ENCODE data around the gene C19orf81. TPM values are rescaled to one million over a fixed set of nuclear protein-coding genes. Genes with fewer than 3 reads are reported as not detected.

C19orf81 gene
- total and polyA plus RNA-seq, 4 donors: 1.4 to 7.1 (median 6.2) TPM

- H3K27ac ChIP-seq (ENCODE audit: low read depth, low read length): no peak overlapping the region
- H3K4me1 ChIP-seq (ENCODE audit: control insufficient read depth, insufficient read depth, low read length): peaks cover 22% of the 10 kb centered on the region
- peaks cover 9% of the 10 kb centered on the region for H3K27me3 ChIP-seq (ENCODE audit: control insufficient read depth, insufficient read depth, low read length)
- H3K36me3 ChIP-seq (ENCODE audit: control insufficient read depth, insufficient read depth, low read length): peaks cover 6% of the 10 kb centered on the region
- no peaks in the 10 kb centered on the region for H3K9me3 ChIP-seq (ENCODE audit: control insufficient read depth, insufficient read depth, low read length)
- no CpG with 5 or more reads among the region's 2 CpGs for WGBS (ENCODE audit: insufficient coverage)
- no peak for DNase-seq (ENCODE audit: low read depth in 4 of 6, low spot score in 6 of 6)
- H3K4me3 ChIP-seq (ENCODE audit: low read depth, low read length): no peak overlapping the region
These were observed 8.9 kb upstream of the C19orf81 start for GRCh38 chr19:50640368-50640767.

GRCh38 chr19:50644315-50644915 is 4.8 kb upstream of the C19orf81 start:
- no peaks in the 10 kb centered on the region for H3K36me3 ChIP-seq (ENCODE audit: control insufficient read depth, insufficient read depth, low read length)
- no peak overlapping the region for H3K27ac ChIP-seq (ENCODE audit: low read depth, low read length)
- H3K4me3 ChIP-seq (ENCODE audit: low read depth, low read length): no peak overlapping the region
- 40% methylated on average over 1 of the region's 1 CpG for WGBS (ENCODE audit: insufficient coverage)
- peaks cover 9% of the 10 kb centered on the region for H3K4me1 ChIP-seq (ENCODE audit: control insufficient read depth, insufficient read depth, low read length)
- no peak for DNase-seq (ENCODE audit: low read depth in 4 of 6, low spot score in 6 of 6)
- peaks cover 2% of the 10 kb centered on the region for H3K27me3 ChIP-seq (ENCODE audit: control insufficient read depth, insufficient read depth, low read length)
- H3K9me3 ChIP-seq (ENCODE audit: control insufficient read depth, insufficient read depth, low read length): no peaks in the 10 kb centered on the region

GRCh38 chr19:50645107-50645506 is 4.1 kb upstream of the C19orf81 start:
- 69% methylated on average over 6 of the region's 6 CpGs for WGBS (ENCODE audit: insufficient coverage)
- Histone ChIP-seq H3K27me3 (ENCODE audit: control insufficient read depth, insufficient read depth, low read length) (peaks cover 2% of the 10 kb centered on the region), H3K4me1 (ENCODE audit: control insufficient read depth, insufficient read depth, low read length) (peaks cover 7% of the 10 kb centered on the region), H3K27ac (ENCODE audit: low read depth, low read length) (no peak overlapping the region), H3K4me3 (ENCODE audit: low read depth, low read length) (no peak overlapping the region), H3K9me3 (ENCODE audit: control insufficient read depth, insufficient read depth, low read length) (no peaks in the 10 kb centered on the region), H3K36me3 (ENCODE audit: control insufficient read depth, insufficient read depth, low read length) (no peaks in the 10 kb centered on the region)
- no peak for DNase-seq (ENCODE audit: low read depth in 4 of 6, low spot score in 6 of 6)

GRCh38 chr19:50646074-50646807 is 3.0 kb upstream of the C19orf81 start:
- H3K4me1 ChIP-seq (ENCODE audit: control insufficient read depth, insufficient read depth, low read length): peaks cover 6% of the 10 kb centered on the region
- H3K4me3 ChIP-seq (ENCODE audit: low read depth, low read length): no peak overlapping the region
- H3K36me3 ChIP-seq (ENCODE audit: control insufficient read depth, insufficient read depth, low read length): no peaks in the 10 kb centered on the region
- H3K27ac ChIP-seq (ENCODE audit: low read depth, low read length): no peak overlapping the region
- H3K27me3 ChIP-seq (ENCODE audit: control insufficient read depth, insufficient read depth, low read length): no peaks in the 10 kb centered on the region
- 66% methylated on average over 4 of the region's 6 CpGs for WGBS (ENCODE audit: insufficient coverage)
- no peak for DNase-seq (ENCODE audit: low read depth in 4 of 6, low spot score in 6 of 6)
- H3K9me3 ChIP-seq (ENCODE audit: control insufficient read depth, insufficient read depth, low read length): no peaks in the 10 kb centered on the region

- peaks cover 6% of the 10 kb centered on the region for H3K4me1 ChIP-seq (ENCODE audit: control insufficient read depth, insufficient read depth, low read length)
- H3K36me3 ChIP-seq (ENCODE audit: control insufficient read depth, insufficient read depth, low read length): no peaks in the 10 kb centered on the region
- H3K27ac ChIP-seq (ENCODE audit: low read depth, low read length): no peak overlapping the region
- no peak overlapping the region for H3K4me3 ChIP-seq (ENCODE audit: low read depth, low read length)
- H3K27me3 ChIP-seq (ENCODE audit: control insufficient read depth, insufficient read depth, low read length): peaks cover 2% of the 10 kb centered on the region
- 71% methylated on average over 5 of the region's 10 CpGs for WGBS (ENCODE audit: insufficient coverage)
- no peak for DNase-seq (ENCODE audit: low read depth in 4 of 6, low spot score in 6 of 6)
- no peaks in the 10 kb centered on the region for H3K9me3 ChIP-seq (ENCODE audit: control insufficient read depth, insufficient read depth, low read length)
These were observed 1.2 kb upstream of the C19orf81 start for GRCh38 chr19:50647879-50648615.

GRCh38 chr19:50648659-50649058 is 586 bp upstream of the C19orf81 start:
- Histone ChIP-seq H3K27ac (ENCODE audit: low read depth, low read length) (no peak overlapping the region), H3K36me3 (ENCODE audit: control insufficient read depth, insufficient read depth, low read length) (no peaks in the 10 kb centered on the region), H3K27me3 (ENCODE audit: control insufficient read depth, insufficient read depth, low read length) (peaks cover 3% of the 10 kb centered on the region), H3K4me1 (ENCODE audit: control insufficient read depth, insufficient read depth, low read length) (peaks cover 6% of the 10 kb centered on the region), H3K9me3 (ENCODE audit: control insufficient read depth, insufficient read depth, low read length) (no peaks in the 10 kb centered on the region), H3K4me3 (ENCODE audit: low read depth, low read length) (no peak overlapping the region)
- 46% methylated on average over 4 of the region's 5 CpGs for WGBS (ENCODE audit: insufficient coverage)
- no peak for DNase-seq (ENCODE audit: low read depth in 4 of 6, low spot score in 6 of 6)

GRCh38 chr19:50651174-50651573 is 1.9 kb downstream of the C19orf81 start:
- Histone ChIP-seq H3K4me1 (ENCODE audit: control insufficient read depth, insufficient read depth, low read length) (peaks cover 6% of the 10 kb centered on the region), H3K9me3 (ENCODE audit: control insufficient read depth, insufficient read depth, low read length) (no peaks in the 10 kb centered on the region), H3K36me3 (ENCODE audit: control insufficient read depth, insufficient read depth, low read length) (no peaks in the 10 kb centered on the region), H3K27me3 (ENCODE audit: control insufficient read depth, insufficient read depth, low read length) (peaks cover 4% of the 10 kb centered on the region), H3K4me3 (ENCODE audit: low read depth, low read length) (no peak overlapping the region), H3K27ac (ENCODE audit: low read depth, low read length) (no peak overlapping the region)
- DNase-seq (ENCODE audit: low read depth in 4 of 6, low spot score in 6 of 6): no peak
- 100% methylated on average over 1 of the region's 2 CpGs for WGBS (ENCODE audit: insufficient coverage)

GRCh38 chr19:50652722-50653121 is 3.5 kb downstream of the C19orf81 start:
- H3K27me3 ChIP-seq (ENCODE audit: control insufficient read depth, insufficient read depth, low read length): peaks cover 4% of the 10 kb centered on the region
- no peak overlapping the region for H3K27ac ChIP-seq (ENCODE audit: low read depth, low read length)
- no peak for DNase-seq (ENCODE audit: low read depth in 4 of 6, low spot score in 6 of 6)
- peaks cover 7% of the 10 kb centered on the region for H3K4me1 ChIP-seq (ENCODE audit: control insufficient read depth, insufficient read depth, low read length)
- no peaks in the 10 kb centered on the region for H3K9me3 ChIP-seq (ENCODE audit: control insufficient read depth, insufficient read depth, low read length)
- H3K4me3 ChIP-seq (ENCODE audit: low read depth, low read length): no peak overlapping the region
- 90% methylated on average over 4 of the region's 6 CpGs for WGBS (ENCODE audit: insufficient coverage)
- H3K36me3 ChIP-seq (ENCODE audit: control insufficient read depth, insufficient read depth, low read length): no peaks in the 10 kb centered on the region

GRCh38 chr19:50654882-50655281 is 5.6 kb downstream of the C19orf81 start:
- Histone ChIP-seq H3K4me1 (ENCODE audit: control insufficient read depth, insufficient read depth, low read length) (peaks cover 16% of the 10 kb centered on the region), H3K27ac (ENCODE audit: low read depth, low read length) (no peak overlapping the region), H3K36me3 (ENCODE audit: control insufficient read depth, insufficient read depth, low read length) (no peaks in the 10 kb centered on the region), H3K27me3 (ENCODE audit: control insufficient read depth, insufficient read depth, low read length) (peaks cover 4% of the 10 kb centered on the region), H3K9me3 (ENCODE audit: control insufficient read depth, insufficient read depth, low read length) (no peaks in the 10 kb centered on the region), H3K4me3 (ENCODE audit: low read depth, low read length) (no peak overlapping the region)
- DNase-seq (ENCODE audit: low read depth in 4 of 6, low spot score in 6 of 6): no peak

Data from spinal cord (tissue), 10 donors.